Lung (tissue), 12 donors: Measurements from ENCODE around the gene ATP1B3. TPM values are rescaled to one million over a fixed set of nuclear protein-coding genes. Genes with fewer than 3 reads are reported as not detected.

Experiments
- ATAC-seq: fragments of 200-7000 bp; cut with Tn5 transposase; one replicate; pipeline ENCODE4 v1.9.1; 2020; ENCODE audit warnings: moderate number of reproducible peaks; ENCODE audit not compliant: insufficient read depth, low FRiP score
- DNase-seq, 3 donors: peaks; one replicate each; pipeline ENCODE4 v3.0.0-alpha.2; 2013 to 2017
- H3K27ac ChIP-seq, 2 donors: one replicate each; pipeline ENCODE4 v1.5.1; 2013; ENCODE audit warnings: mild to moderate bottlenecking in 2 of 2, moderate library complexity in 2 of 2, control low read depth in 1 of 2, inconsistent platforms in 1 of 2, low read depth in 1 of 2, low read length in 1 of 2
- H3K27me3 ChIP-seq, 3 donors: one replicate each; pipeline ENCODE4 v1.5.1; 2013; ENCODE audit warnings: low read length in 2 of 3; ENCODE audit not compliant: control insufficient read depth in 3 of 3, insufficient read depth in 3 of 3
- H3K36me3 ChIP-seq, 4 donors: one replicate each; pipeline ENCODE4 v1.5.1; 2013; ENCODE audit warnings: low read length in 4 of 4, mild to moderate bottlenecking in 1 of 4, moderate library complexity in 1 of 4; ENCODE audit not compliant: control insufficient read depth in 4 of 4, insufficient read depth in 4 of 4
- H3K4me1 ChIP-seq, 5 donors: one replicate each; pipeline ENCODE4 v1.5.1; 2013; ENCODE audit warnings: low read length in 5 of 5, mild to moderate bottlenecking in 2 of 5, moderate library complexity in 1 of 5; ENCODE audit not compliant: control insufficient read depth in 5 of 5, insufficient read depth in 5 of 5
- H3K4me3 ChIP-seq: one replicate; pipeline ENCODE4 v1.5.1; 2013; ENCODE audit warnings: mild to moderate bottlenecking, control low read depth, moderate library complexity
- H3K9ac ChIP-seq, 2 donors: one replicate each; pipeline ENCODE4 v1.5.1; 2013; ENCODE audit warnings: low read length in 2 of 2, control low read depth in 1 of 2; ENCODE audit not compliant: insufficient read depth in 1 of 2
- H3K9me3 ChIP-seq, 4 donors: one replicate each; pipeline ENCODE4 v1.5.1; 2013; ENCODE audit warnings: low read length in 3 of 4, mild to moderate bottlenecking in 1 of 4, moderate library complexity in 1 of 4; ENCODE audit not compliant: control insufficient read depth in 4 of 4, insufficient read depth in 3 of 4
- CTCF ChIP-seq: IDR thresholded peaks from 2 replicates; pipeline ENCODE4 v1.5.1; 2012; ENCODE audit warnings: mild to moderate bottlenecking; ENCODE audit errors: control extremely low read depth, extremely low read depth
- WGBS, 2 donors: extraction: QIAGEN DNeasy Blood & Tissue Kit; methylation state at CpG; one replicate each; pipeline ENCODE4 v1.1.7; 2013; 5-methylcytosine and 5-hydroxymethylcytosine counted together
- polyA plus RNA-seq, 2 donors: library from polyadenylated mRNA; stranded (reverse); fragments of 200-250 nt; gene quantifications; one replicate each; pipeline ENCODE4 v1.2.1, GENCODE V29; 2013
- total RNA-seq, 2 donors: library from RNA; depleted of rRNA in 1 of 2; stranded (reverse); fragments of >200 nt in 1 of 2; gene quantifications; one replicate each; pipeline ENCODE4 v1.2.1, GENCODE V29; 2014 to 2021
- donor health status: control.
- donor health status: control.
- donor health status: Bipolar disorder and iron deficiency.
- donor health status: healthy.
- donor health status: DM: yes; HTN: yes; CAD: no.

The ATP1B3 gene
- total and polyA plus RNA-seq, 4 donors, result 33.4 to 160 (median 128) TPM

GRCh38 chr3:141934354-141934753 lies 57.9 kb downstream of the ATP1B3 start:
- DNase-seq (no peak), ATAC-seq (no peak)
- no peak overlapping the region for H3K27ac ChIP-seq
- no peaks in the 10 kb centered on the region for H3K9me3 ChIP-seq
- H3K27me3 ChIP-seq, result no peaks in the 10 kb centered on the region
- no peak overlapping the region for H3K9ac ChIP-seq
- H3K36me3 ChIP-seq, result no peaks in the 10 kb centered on the region
- no peak overlapping the region for H3K4me3 ChIP-seq
- H3K4me1 ChIP-seq, result no peaks in the 10 kb centered on the region
- TF ChIP-seq CTCF, result no peak
- WGBS, 2 donors, result 91 to 93% methylated on average over 4 of the region's 4 CpGs

GRCh38 chr3:141938011-141938500 lies 61.6 kb downstream of the ATP1B3 start:
- TF ChIP-seq CTCF, result no peak
- H3K4me1 ChIP-seq, result no peaks in the 10 kb centered on the region
- H3K4me3 ChIP-seq, result no peak overlapping the region
- no peaks in the 10 kb centered on the region for H3K27me3 ChIP-seq
- ATAC-seq (no peak), DNase-seq (no peak)
- H3K36me3 ChIP-seq, result no peaks in the 10 kb centered on the region
- no peaks in the 10 kb centered on the region for H3K9me3 ChIP-seq
- no peak overlapping the region for H3K27ac ChIP-seq
- 90 to 93% methylated on average over 20 of the region's 20 CpGs for whole genome bisulfite sequencing, 2 donors
- no peak overlapping the region for H3K9ac ChIP-seq

- H3K4me3 ChIP-seq, result no peak overlapping the region
- H3K27ac ChIP-seq, result no peak overlapping the region
- TF ChIP-seq CTCF, result no peak
- 80 to 91% methylated on average over 4 of the region's 4 CpGs for WGBS, 2 donors
- no peak for ATAC-seq
- no peak for DNase-seq
- H3K9me3 ChIP-seq, result no peaks in the 10 kb centered on the region
- H3K9ac ChIP-seq, result no peak overlapping the region
- no peaks in the 10 kb centered on the region for H3K27me3 ChIP-seq
- H3K4me1 ChIP-seq, result no peaks in the 10 kb centered on the region
- no peaks in the 10 kb centered on the region for H3K36me3 ChIP-seq
These were observed 63.3 kb downstream of the ATP1B3 start for GRCh38 chr3:141939759-141940158.

GRCh38 chr3:141940194-141940776 lies 63.8 kb downstream of the ATP1B3 start:
- no peaks in the 10 kb centered on the region for H3K9me3 ChIP-seq
- H3K9ac ChIP-seq, result no peak overlapping the region
- peak; percentile 14 to 26 (median 23) for DNase-seq
- peak overlapping the region in 1 of 2 donors; percentile 41 for H3K27ac ChIP-seq
- no peaks in the 10 kb centered on the region for H3K36me3 ChIP-seq
- no peaks in the 10 kb centered on the region for H3K27me3 ChIP-seq
- 41 to 47% methylated on average over 12 of the region's 12 CpGs for WGBS, 2 donors
- H3K4me1 ChIP-seq, result no peaks in the 10 kb centered on the region
- no peak overlapping the region for H3K4me3 ChIP-seq
- ATAC-seq, result peak; percentile 70
- TF ChIP-seq CTCF, result no peak
